Measurements from ENCODE around the gene CFB.

DNA sequence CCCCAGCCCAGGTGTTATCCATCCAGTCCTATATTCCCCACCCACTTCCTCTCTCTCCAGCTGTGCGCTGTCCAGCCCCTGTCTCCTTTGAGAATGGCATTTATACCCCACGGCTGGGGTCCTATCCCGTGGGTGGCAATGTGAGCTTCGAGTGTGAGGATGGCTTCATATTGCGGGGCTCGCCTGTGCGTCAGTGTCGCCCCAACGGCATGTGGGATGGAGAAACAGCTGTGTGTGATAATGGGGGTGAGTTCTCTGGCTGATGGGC lies 17.3 kb upstream of the CFB start:
- no peak for TF ChIP-seq CAMTA2 (CRISPR knock-in tag; IDR thresholded peaks at IDR 0.05; ENCODE audit: borderline replicate concordance)
- no peak for TF ChIP-seq ZKSCAN1 (IDR thresholded peaks at IDR 0.05; ENCODE audit: low read length)
- no peak for TF ChIP-seq CBFB (CRISPR knock-in tag; IDR thresholded peaks at IDR 0.05)
- TF ChIP-seq ZNF7 (CRISPR knock-in tag; IDR thresholded peaks at IDR 0.05): no peak
- TF ChIP-seq NFIC (IDR thresholded peaks at IDR 0.05; ENCODE audit: low read length): no peak
- TF ChIP-seq EP300 (IDR thresholded peaks at IDR 0.05; ENCODE audit: low read depth in 2 of 2, low read length in 2 of 2): no peak
- no peak for TF ChIP-seq EP300 (CRISPR knock-in tag; IDR thresholded peaks at IDR 0.05; ENCODE audit: borderline replicate concordance)
- no peak for TF ChIP-seq CHCHD3 (CRISPR knock-in tag; IDR thresholded peaks at IDR 0.05)
- no peak for TF ChIP-seq GABPA (IDR thresholded peaks at IDR 0.05; ENCODE audit: low read depth, low read length)
- TF ChIP-seq GABPA (CRISPR knock-in tag; IDR thresholded peaks at IDR 0.05; ENCODE audit: low read depth): no peak
- no peak for TF ChIP-seq KLF6 (CRISPR knock-in tag; IDR thresholded peaks at IDR 0.05)
- TF ChIP-seq, protein P1, sequence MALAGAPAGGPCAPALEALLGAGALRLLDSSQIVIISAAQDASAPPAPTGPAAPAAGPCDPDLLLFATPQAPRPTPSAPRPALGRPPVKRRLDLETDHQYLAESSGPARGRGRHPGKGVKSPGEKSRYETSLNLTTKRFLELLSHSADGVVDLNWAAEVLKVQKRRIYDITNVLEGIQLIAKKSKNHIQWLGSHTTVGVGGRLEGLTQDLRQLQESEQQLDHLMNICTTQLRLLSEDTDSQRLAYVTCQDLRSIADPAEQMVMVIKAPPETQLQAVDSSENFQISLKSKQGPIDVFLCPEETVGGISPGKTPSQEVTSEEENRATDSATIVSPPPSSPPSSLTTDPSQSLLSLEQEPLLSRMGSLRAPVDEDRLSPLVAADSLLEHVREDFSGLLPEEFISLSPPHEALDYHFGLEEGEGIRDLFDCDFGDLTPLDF (CRISPR knock-in tag; IDR thresholded peaks at IDR 0.05): no peak
